Stimulated activated naive CD4-positive, alpha-beta T cell (primary cell): ENCODE data around the gene MCTP1.

Source experiments
- DNase-seq, 6 experiments: peaks; one replicate each; lab custom pipeline; 2025; lab: John Stamatoyannopoulos, UW

MCTP1 gene

DNA sequence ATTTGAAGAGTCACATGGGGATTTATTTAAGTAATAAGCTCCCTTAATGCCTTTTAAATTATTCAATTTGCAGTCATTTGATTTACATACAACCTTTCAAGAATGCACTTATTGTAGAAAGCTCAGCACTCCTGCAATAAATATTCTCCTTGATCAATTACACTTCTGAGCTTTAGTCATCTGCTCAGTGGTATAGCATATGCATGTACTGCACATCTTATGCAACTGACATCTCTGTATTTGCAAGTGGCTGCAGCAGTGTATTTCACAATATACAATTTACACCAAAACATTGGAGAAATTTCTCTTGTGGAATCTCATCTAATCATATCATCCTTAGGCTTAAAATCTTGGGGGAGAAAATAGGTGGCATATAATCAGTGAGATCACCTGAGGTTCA lies 340.7 kb downstream of the MCTP1 start:
- no peak for DNase-seq

DNA sequence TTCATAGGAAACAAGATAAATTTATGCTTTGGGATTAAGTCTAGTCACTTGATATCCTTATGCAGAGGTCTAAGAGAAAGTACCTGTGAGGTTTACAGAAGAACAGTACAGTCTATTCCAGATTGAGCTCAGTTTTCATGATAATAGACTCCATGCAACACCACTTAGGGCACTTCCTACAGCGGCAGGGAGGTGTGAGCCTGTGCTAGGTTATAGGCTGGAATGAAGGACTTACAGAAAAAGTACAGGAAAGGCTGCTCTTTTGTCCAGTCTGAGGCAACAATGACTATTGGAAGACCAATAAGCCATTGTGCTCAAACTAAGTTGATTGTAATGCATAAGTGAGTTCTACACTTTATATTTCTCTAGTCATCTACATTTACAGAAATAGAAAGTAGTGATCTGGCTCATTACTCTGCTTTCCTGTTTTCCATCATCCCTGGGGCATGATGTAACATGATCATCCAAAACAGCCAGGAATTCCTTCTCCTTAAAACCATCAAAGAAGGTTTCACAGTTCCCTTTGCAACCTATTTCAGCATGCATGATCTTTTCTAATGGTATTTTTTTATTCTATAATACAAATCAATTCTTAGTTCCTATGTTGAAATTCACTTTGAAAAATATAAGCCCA lies 343.7 kb downstream of the MCTP1 start:
- no peak for DNase-seq

GRCh38 chr5:94932259-94932658 lies 352.6 kb downstream of the MCTP1 start:
- DNase-seq: no peak

GRCh38 chr5:94928891-94929290 lies 356.0 kb downstream of the MCTP1 start:
- DNase-seq: no peak

DNA sequence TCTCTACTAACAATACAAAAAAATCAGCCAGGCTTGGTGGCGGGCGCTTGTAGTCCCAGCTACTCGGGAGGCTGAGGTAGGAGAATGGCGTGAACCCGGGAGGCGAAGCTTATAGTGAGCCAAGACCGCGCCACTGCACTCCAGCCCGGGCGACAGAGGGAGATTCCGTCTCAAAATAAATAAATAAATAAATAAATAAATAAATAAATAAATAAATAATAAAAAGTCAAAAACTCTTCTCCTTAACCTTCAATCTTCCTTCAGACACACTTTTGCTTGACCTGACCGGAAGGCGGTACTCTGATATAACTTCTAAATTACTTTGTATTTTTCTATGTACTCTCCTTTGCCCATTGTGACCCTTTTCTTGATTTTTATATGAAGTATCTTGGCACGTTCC lies 364.3 kb downstream of the MCTP1 start:
- no peak for DNase-seq

DNA sequence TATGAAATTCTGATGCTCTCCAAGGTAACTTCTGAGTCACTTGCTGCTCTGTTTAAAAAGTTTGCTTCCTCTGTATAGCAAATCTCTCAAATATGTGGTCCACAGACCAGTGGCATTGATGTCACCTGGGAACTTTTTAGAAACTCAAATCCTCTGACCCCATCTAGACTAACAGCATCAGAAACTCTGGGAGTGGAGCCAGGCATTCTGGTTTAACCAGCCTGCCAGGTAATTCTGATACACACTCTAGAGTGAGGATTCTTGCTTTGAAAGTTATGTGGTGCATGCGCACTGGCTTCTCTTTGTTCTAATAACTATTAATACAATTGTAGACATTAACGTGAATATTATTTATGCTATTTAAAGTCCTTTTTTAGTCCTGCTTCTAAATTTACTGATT lies 368.3 kb downstream of the MCTP1 start:
- DNase-seq: no peak

- no peak for DNase-seq
These were observed 373.6 kb downstream of the MCTP1 start for GRCh38 chr5:94911276-94911675.

- DNase-seq: no peak
These were observed 374.2 kb downstream of the MCTP1 start for GRCh38 chr5:94910721-94911120.

DNA sequence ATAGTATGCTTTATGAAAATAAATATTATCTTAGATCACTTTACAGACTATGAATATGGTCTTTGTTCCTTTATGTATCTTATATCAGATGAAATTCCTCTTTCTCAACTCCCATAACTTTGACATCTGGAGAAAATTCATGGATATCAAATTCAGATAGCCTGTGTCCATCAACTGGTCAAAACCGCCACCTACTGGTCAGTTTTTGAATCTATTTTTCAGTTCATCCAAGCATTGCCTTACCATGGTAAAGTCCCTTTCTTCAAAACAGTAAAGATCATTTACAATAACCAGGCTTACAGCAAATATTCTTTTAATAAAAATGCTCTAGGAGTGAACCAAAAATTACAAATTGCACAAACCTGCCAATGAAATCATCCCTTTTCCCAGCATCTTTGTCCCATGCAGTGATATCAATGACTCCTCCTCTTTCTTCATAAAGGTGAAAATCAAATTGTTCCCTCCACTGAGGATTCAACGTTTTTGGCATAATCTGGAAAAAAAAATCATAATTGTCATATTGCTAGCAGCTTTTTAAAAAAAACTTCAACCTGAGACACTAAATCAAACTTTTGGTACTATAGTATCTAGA lies 375.9 kb downstream of the MCTP1 start:
- no peak for DNase-seq

GRCh38 chr5:94906750-94907149 lies 378.1 kb downstream of the MCTP1 start:
- no peak for DNase-seq

- no peak for DNase-seq
These were observed 381.2 kb downstream of the MCTP1 start for GRCh38 chr5:94903726-94904125.

DNA sequence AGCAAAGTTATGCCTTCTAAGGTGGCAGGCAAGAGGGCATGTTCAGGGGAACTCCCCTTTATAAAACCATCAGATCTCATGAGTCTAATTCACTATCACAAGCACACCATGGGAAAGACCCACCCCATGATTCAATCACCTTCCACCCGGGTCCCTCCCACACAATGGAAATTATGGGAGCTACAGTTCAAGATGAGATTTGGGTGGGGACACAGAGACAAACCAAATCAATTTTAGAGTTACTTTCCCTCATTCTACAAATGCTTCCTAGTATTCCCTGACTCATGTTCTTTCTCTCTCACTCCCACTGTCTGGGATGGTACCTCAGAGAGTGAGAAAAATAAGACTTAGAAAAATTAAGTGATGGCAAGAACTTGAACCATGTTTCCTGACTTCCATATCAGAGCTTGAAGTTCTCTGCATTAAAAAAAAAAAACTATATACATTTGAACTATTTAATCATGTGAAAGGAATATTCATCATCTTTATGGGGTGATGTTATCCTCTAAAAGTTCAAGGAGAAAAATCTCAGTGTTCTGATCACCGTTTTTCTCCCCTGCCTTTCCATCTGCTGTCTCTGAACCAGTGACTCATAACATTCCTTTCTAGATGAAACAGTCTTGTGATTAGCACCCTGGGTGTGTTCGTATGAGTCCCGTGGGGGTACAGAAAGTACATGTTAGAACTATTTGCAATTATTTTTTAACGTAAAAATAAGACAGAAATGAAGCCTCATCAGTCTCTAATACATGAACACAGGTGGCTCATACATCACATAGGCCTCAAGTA lies 383.5 kb downstream of the MCTP1 start:
- no peak for DNase-seq

DNA sequence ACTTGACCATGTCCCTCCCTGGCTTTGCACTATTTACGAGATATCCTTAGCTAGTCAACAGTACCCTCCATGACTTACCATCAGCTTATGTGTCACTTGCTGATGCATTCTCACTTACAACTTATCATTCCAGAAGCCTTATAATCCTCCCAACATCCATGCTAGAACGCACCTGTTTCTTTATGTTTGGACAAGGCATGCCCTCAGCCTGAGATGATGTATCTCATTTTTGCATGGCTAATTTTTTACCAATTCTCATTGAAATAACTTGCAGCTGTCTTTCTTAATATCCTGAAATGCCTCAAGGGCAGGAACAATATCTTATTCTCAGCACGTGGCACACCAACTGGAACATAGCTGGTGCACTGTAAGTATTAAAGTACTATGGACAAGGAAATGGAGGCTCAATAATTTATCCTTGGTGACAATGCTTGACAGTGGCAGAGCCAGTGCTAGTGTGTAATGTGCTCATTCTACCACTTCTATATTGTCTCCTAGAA lies 384.8 kb downstream of the MCTP1 start:
- no peak for DNase-seq

- no peak for DNase-seq
These were observed 391.3 kb downstream of the MCTP1 start for GRCh38 chr5:94893412-94894135.

DNA sequence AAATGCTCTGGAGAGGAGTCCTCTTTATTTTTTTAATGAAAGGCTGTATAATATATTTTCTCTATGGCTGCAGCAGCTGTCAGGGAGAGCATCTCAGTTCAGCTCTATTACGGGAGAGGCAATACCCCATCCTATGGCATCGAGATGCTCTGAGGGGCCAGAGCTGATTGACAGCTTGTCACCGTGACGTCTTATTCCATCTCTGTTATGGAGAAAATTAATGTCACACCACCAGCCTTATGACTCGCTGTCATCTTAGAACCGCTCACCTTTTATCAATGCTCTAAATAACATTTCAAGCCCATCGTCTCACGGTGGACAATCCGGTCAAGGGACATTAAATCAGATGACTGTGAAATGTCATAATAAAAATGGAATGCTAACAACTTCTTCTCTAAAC lies 392.9 kb downstream of the MCTP1 start:
- no peak for DNase-seq

- DNase-seq: no peak
These were observed 393.3 kb downstream of the MCTP1 start for GRCh38 chr5:94891565-94891964.

DNA sequence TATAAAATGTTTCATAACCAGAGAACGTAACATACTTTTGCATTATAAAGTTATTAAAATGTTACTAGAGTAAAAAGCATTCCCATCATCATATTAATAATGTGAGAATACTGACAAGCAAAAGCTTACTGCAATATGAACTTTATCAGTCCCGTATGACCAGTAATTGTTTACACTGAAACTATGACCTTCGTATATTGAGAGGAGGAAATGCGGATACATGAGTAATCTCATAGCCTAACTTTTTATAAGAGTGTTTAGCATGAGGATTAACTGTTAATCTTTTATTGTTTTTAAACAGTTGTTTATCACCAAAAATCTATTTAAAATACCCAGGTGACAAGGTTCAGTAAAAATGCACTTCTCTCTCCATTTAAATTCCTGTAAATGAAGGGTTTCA lies 394.0 kb downstream of the MCTP1 start:
- no peak for DNase-seq

DNA sequence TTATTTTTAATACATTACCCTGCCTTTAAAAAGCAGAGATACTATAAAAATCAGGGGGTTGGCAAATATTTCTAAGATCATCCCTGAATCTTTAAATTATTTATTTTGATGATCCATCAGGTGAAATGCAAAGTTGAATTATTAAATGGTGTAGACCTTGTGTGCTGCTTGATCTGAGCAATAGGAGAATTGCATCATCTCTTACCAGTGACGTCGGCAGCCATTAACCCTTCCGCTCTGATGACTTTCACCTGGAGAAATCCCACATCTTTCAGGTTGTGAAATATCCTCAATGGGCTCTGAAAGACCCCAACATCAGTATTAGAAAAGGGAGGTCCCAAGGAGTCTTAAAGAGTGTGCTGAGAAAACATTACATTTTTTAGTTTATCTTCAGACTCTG lies 396.2 kb downstream of the MCTP1 start:
- no peak for DNase-seq

DNA sequence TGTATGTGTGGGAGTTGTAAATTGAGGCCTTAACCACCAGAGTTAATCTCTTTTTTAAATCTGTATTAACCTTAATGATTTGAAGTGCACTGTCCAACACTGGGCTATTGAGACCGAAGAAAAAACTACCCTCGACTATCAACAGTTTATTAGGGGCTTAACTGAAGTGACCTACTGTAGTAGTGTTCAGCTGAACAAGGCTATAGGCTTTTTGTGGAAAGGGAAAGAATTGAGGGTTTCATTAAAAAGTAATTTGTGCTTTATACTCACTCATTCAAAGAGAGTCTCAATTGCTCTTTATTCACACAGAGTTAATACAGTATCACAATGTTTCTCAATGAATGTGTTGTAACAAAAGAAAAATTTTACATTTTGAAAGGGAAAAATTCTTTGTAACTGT lies 399.0 kb downstream of the MCTP1 start:
- no peak for DNase-seq

DNA sequence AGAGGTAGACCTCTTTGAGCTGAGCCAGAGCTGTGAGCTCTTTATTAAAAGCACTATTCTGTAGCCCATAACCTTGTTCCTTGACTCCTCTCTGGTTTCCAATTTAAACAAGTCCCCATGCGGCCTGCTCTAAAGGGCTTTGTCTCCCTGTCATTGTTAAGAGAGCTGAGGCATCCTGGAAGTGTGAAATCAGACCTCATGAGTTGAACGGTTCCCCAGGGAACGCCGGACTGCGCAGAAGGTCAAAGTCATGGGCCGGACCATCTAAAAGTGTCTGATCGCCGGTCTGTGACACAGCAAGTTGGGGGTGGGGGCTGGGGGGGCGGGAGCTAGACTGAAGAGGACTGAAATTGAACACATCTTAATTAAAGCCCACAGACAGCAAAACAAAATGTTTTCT lies 400.6 kb downstream of the MCTP1 start:
- no peak for DNase-seq

GRCh38 chr5:94872526-94872925 lies 412.4 kb downstream of the MCTP1 start:
- DNase-seq: no peak

DNA sequence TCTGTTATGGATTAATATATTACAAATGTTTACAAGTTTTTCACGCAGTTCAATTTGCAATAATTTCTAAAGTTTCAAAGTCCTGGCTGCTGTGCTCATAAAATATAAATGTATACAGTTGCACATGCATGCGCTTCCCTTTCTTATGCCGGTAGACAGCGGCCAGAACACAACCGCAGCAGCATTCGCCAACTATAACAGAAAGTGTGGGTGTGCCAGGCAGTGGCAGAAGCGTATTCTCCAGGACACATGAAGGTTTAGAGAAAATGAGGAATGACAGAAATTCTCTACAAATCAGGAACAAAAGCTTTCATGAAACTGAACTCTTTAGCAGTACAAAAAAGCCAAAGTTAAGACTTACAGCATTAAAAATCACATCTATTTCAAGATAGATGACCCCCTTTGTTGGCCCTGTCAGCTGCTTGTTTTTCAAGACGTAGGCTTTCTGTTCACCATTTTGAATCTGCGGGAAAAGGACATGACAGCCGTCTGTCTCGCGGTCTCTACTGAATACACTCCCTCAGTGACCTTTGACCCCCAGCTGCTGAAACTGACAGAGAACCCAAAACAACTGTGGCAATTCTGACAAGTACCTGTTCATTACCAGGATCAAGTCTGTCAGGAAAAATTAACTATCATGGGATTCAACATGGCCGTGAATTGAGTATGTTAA lies 414.2 kb downstream of the MCTP1 start:
- DNase-seq: no peak
